Measurements from ENCODE around the gene NRSN2. TPM values are rescaled to one million over a fixed set of nuclear protein-coding genes. Genes with fewer than 3 reads are reported as not detected.

NRSN2 gene
- total RNA-seq, 1 experiment from 2014 or later, result 22.7 TPM

DNA sequence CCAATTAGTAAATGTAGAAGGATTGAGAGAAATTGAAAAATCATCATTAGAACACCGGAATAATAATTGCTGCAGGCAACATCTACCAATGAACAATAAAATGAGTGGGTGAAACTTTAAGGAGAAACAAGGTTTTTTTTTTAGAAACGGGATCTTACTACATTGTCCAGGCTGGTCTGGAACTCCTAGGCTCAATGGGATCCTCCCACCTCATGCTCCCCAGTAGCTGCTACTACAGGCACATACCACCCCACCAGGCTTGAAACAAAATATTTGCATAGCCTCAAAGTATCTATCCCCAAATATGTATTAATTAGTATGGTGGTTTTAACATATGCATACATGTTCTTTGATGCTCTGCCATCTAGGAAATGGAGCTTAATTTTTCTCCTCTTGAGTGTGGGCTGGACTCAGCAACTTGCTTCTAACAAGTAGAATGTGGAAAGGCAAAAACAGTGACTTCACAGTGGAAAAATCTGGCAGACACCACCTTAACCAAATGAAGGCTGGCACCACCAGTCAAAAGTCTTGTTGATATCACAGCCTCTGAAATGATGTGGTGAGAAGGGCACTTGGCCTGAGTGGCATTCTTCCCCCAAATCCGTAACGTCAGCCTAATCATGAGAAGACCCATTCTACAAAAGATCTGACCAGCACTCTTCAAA lies 12.1 kb downstream of the NRSN2 start:
- Histone ChIP-seq H3K9ac (ENCODE audit: extremely low read depth, insufficient read length, low read length) (no peak overlapping the region), H3K27ac (ENCODE audit: insufficient read length, low read depth, low read length) (no peak overlapping the region), H3K56ac (ENCODE audit: insufficient read length, low read depth, low read length) (no peak overlapping the region), H3K23ac (ENCODE audit: insufficient read length, low read depth, low read length) (no peak overlapping the region), H3T11ph (ENCODE audit: low read length) (no peak overlapping the region), H4K5ac (ENCODE audit: insufficient read length, low read depth, low read length) (no peak overlapping the region), H4K20me1 (ENCODE audit: control insufficient read depth, insufficient read depth, insufficient read length) (no peaks in the 10 kb centered on the region), H3K18ac (ENCODE audit: insufficient read length, low read depth, low read length) (no peak overlapping the region), H2BK15ac (ENCODE audit: low read depth, low read length) (no peak overlapping the region), H2AK5ac (ENCODE audit: insufficient read length, low read length) (no peak overlapping the region), H4K91ac (ENCODE audit: insufficient read length, low read depth, low read length) (no peak overlapping the region), H3K4me2 (ENCODE audit: insufficient read depth, insufficient read length, low read length) (no peak overlapping the region), H3K23me2 (ENCODE audit: insufficient read length, low read depth, low read length, poor library complexity, severe bottlenecking) (no peaks in the 10 kb centered on the region), H3K4me1 (ENCODE audit: insufficient read depth, low read length) (no peaks in the 10 kb centered on the region; the same call in 1 of the 2 replicates), H2BK5ac (ENCODE audit: insufficient read length, low read length) (no peak overlapping the region), H4K8ac (replicated peaks; ENCODE audit: insufficient read length, low read depth, low read length) (no peak overlapping the region), H3K4ac (ENCODE audit: low read depth, low read length) (no peak overlapping the region), H2BK20ac (ENCODE audit: low read depth, low read length, poor library complexity, severe bottlenecking) (no peak overlapping the region), H3K79me2 (ENCODE audit: insufficient read depth, low read length) (no peaks in the 10 kb centered on the region), H3K27me3 (ENCODE audit: insufficient read depth, low read length) (no peaks in the 10 kb centered on the region), H2BK12ac (ENCODE audit: insufficient read length, low read depth, low read length) (no peak overlapping the region), H2BK120ac (ENCODE audit: low read depth, low read length, poor library complexity, severe bottlenecking) (no peak overlapping the region), H3K14ac (ENCODE audit: insufficient read depth, low read length) (no peak overlapping the region), H2AFZ (ENCODE audit: low read length) (no peak overlapping the region), H3K79me1 (ENCODE audit: insufficient read depth, low read depth, low read length, poor library complexity, severe bottlenecking) (no peaks in the 10 kb centered on the region), H3K9me3 (ENCODE audit: control insufficient read depth, low read depth, low read length) (no peaks in the 10 kb centered on the region)
- Mint-ChIP-seq H3K36me3 (ENCODE audit: insufficient read depth in 1 of 3, low read depth in 3 of 3) (no peaks in the 10 kb centered on the region), H3K9me3 (no peaks in the 10 kb centered on the region), H3K4me3 (no peak overlapping the region), H3K27ac (no peak overlapping the region), H3K27me3 (ENCODE audit: low read depth) (peaks cover 11% of the 10 kb centered on the region), H3K4me1 (peaks cover 19 to 26% of the 10 kb centered on the region in 2 experiments)
- no CpG with 5 or more reads among the region's 4 CpGs for WGBS (ENCODE audit: extremely low coverage, insufficient read length, low lambda C conversion rate)
- no peak for DNase-seq
- TF ChIP-seq, protein P1, sequence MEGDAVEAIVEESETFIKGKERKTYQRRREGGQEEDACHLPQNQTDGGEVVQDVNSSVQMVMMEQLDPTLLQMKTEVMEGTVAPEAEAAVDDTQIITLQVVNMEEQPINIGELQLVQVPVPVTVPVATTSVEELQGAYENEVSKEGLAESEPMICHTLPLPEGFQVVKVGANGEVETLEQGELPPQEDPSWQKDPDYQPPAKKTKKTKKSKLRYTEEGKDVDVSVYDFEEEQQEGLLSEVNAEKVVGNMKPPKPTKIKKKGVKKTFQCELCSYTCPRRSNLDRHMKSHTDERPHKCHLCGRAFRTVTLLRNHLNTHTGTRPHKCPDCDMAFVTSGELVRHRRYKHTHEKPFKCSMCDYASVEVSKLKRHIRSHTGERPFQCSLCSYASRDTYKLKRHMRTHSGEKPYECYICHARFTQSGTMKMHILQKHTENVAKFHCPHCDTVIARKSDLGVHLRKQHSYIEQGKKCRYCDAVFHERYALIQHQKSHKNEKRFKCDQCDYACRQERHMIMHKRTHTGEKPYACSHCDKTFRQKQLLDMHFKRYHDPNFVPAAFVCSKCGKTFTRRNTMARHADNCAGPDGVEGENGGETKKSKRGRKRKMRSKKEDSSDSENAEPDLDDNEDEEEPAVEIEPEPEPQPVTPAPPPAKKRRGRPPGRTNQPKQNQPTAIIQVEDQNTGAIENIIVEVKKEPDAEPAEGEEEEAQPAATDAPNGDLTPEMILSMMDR (conservative IDR thresholded peaks at IDR 0.05), result no peak
